Right lobe of liver (tissue), 4 donors: Measurements from ENCODE around the gene CLP1.

Experiments used
- CTCF ChIP-seq, 4 donors: fragments of 200-600 bp in 3 of 4; fragments of 450-650 bp in 1 of 4; IDR thresholded peaks; one replicate each; pipeline versions ENCODE4 v1.5.1 to v1.8.0; 2016 to 2022; ENCODE audit warnings: antibody characterized with exemption in 4 of 4, mild to moderate bottlenecking in 2 of 4
- POLR2A ChIP-seq: fragments of 450-650 bp; IDR thresholded peaks from one replicate; pipeline ENCODE4 v1.6.1; 2017; ENCODE audit warnings: antibody characterized with exemption, mild to moderate bottlenecking
- donor health status: DM: no; HTN: no; CAD: no.
- donor health status: DM: no; HTN: no; CAD: no.
- donor health status: DM: no; HTN: yes; CAD: no.

DNA sequence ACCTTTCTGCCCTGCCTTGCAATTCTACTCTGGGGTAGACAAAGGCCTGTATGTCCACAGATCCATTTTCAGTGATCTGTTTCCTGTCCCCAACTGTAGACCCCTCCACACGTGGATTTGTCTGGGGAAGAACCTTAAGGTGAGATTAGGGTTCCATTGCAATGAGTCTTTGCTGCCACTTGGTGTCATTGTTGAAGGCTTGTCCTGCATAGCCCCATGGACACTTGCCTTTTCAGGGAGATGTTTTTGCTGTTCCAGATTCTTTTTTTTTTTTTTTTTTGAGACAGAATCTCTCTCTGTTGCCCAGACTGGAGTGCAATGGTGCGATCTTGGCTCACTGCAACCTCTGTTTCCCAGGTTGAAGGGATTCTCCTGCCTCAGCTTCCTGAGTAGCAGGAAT is 38.2 kb upstream of the CLP1 start:
- TF ChIP-seq CTCF (IDR thresholded peaks at IDR 0.05) = peak in 2 of 4 donors; percentile 9 to 28
- TF ChIP-seq POLR2A = no peak
